Vagina (tissue), 2 donors: ENCODE results near the gene ZCCHC10. TPM values are rescaled to one million over a fixed set of nuclear protein-coding genes. Genes with fewer than 3 reads are reported as not detected.

Experiments
- DNase-seq, 2 donors: peaks; one replicate each; pipeline ENCODE4 v3.0.0-alpha.2; 2017; ENCODE audit errors: extremely low spot score in 2 of 2
- H3K27ac ChIP-seq: fragments of 200-600 bp; sonication (generic); one replicate; pipeline ENCODE4 v1.5.1; 2019
- H3K27me3 ChIP-seq: fragments of 200-600 bp; sonication (generic); one replicate; pipeline ENCODE4 v1.5.1; 2019
- H3K36me3 ChIP-seq, 2 donors: fragments of 200-600 bp; sonication (generic); one replicate each; pipeline ENCODE4 v1.5.1; 2017 to 2019
- H3K4me1 ChIP-seq: fragments of 200-600 bp; sonication (generic); one replicate; pipeline ENCODE4 v1.5.1; 2019
- H3K4me3 ChIP-seq, 2 donors: fragments of 200-600 bp; sonication (generic); 1 replicate in 1 of 2; 2 replicates in 1 of 2; pipeline ENCODE4 v1.5.1; 2016 to 2019
- H3K9me3 ChIP-seq: fragments of 200-600 bp; sonication (generic); one replicate; pipeline ENCODE4 v1.5.1; 2019
- CTCF ChIP-seq, 3 experiments: fragments of 450-650 bp in 2 of 3; fragments of 200-600 bp in 1 of 3; sonication (generic) in 1 of 3; IDR thresholded peaks; one replicate each; pipeline ENCODE4 v1.5.1; 2017 to 2019; ENCODE audit warnings: antibody characterized with exemption in 3 of 3, mild to moderate bottlenecking in 2 of 3, moderate library complexity in 2 of 3
- POLR2A ChIP-seq, 2 donors: fragments of 450-650 bp; IDR thresholded peaks; one replicate each; pipeline ENCODE4 v1.6.1; 2017; ENCODE audit warnings: antibody characterized with exemption in 2 of 2, mild to moderate bottlenecking in 2 of 2, moderate library complexity in 2 of 2
- POLR2AphosphoS5 ChIP-seq, 2 donors: sonication (generic); formaldehyde crosslinking; IDR thresholded peaks; one replicate each; pipeline ENCODE4 v1.9.0; 2017; ENCODE audit warnings: antibody characterized with exemption in 2 of 2, mild to moderate bottlenecking in 2 of 2, low read depth in 1 of 2; ENCODE audit not compliant: insufficient read depth in 1 of 2
- intact Hi-C: fragments of 100-400 bp; cut with DNase I; formaldehyde crosslinking; loops from one replicate; pipeline ENCODE4 v1.15.1; 2023
- small RNA-seq: library from RNA; depleted of rRNA; stranded (forward); fragments of <200 nt; gene quantifications from one replicate; pipeline ENCODE3, GENCODE V24; 2016
- total RNA-seq: library from RNA; depleted of rRNA; stranded (reverse); fragments of >200 nt; gene quantifications from one replicate; pipeline ENCODE4 v1.2.3, GENCODE V29; 2016

Gene ZCCHC10
- total RNA-seq, 1 donor from 2014 or later: 29.2 TPM

DNA sequence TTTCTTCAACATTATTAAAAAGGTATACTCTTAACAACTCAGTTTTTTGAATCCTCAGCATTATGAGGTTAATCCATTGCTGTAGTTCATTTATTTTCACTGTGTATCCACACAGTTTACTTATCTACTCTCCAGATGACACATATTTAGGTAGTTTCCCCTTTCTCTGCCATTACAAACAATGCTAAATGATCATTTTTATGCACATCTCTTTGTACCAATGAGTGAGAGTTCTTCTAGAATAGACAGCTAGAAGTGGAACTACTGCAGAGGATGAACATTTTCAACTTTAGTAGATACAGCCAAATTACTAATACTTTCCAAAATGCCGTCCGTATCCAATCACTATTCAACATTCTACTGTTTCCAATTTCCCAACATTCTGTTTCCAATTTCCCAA lies 74.5 kb downstream of the ZCCHC10 start:
- TF ChIP-seq CTCF (IDR thresholded peaks at IDR 0.05) (no peak), POLR2AphosphoS5 (IDR thresholded peaks at IDR 0.05; ENCODE audit: insufficient read depth in 1 of 2, low read depth in 1 of 2) (no peak), POLR2A (IDR thresholded peaks at IDR 0.05) (no peak)
- Histone ChIP-seq H3K4me3 (no peak overlapping the region), H3K9me3 (no peaks in the 10 kb centered on the region), H3K27ac (no peak overlapping the region), H3K27me3 (no peaks in the 10 kb centered on the region), H3K36me3 (peaks cover 0 to 6% of the 10 kb centered on the region in 2 donors), H3K4me1 (peaks cover 30% of the 10 kb centered on the region)
- intact Hi-C loops: no loop called here
- no peak for DNase-seq

GRCh38 chr5:132949136-132949535 lies 77.2 kb downstream of the ZCCHC10 start:
- TF ChIP-seq CTCF (IDR thresholded peaks at IDR 0.05): no peak
- no peak for TF ChIP-seq POLR2A (IDR thresholded peaks at IDR 0.05)
- no peak for TF ChIP-seq POLR2AphosphoS5 (IDR thresholded peaks at IDR 0.05; ENCODE audit: insufficient read depth in 1 of 2, low read depth in 1 of 2)
- H3K36me3 ChIP-seq: no peaks in the 10 kb centered on the region
- no peak overlapping the region for H3K27ac ChIP-seq
- peaks cover 29% of the 10 kb centered on the region for H3K4me1 ChIP-seq
- H3K4me3 ChIP-seq: no peak overlapping the region
- no peak for DNase-seq
- H3K9me3 ChIP-seq: no peaks in the 10 kb centered on the region
- intact Hi-C loops: no loop called here
- no peaks in the 10 kb centered on the region for H3K27me3 ChIP-seq

DNA sequence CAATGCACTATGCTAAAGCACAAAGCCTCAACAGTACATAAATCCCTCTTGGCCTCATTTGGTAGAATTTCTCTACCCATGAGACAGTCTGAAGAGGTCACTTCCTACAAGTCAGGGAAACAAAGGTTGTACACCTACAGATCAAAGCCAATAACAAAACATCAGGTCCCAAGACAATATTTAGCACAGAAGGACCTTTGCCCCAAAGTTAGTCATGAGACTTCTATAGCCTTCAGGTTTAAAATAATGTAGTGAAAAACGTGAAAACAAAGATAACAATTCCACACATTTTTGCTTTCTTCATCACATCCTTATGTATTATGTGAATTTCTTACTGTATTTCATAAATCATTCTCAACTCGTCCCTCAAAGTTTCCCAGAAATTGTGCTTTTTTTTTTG lies 78.7 kb downstream of the ZCCHC10 start:
- DNase-seq: no peak
- H3K9me3 ChIP-seq: no peaks in the 10 kb centered on the region
- intact Hi-C loops: no loop called here
- peaks cover 30% of the 10 kb centered on the region for H3K4me1 ChIP-seq
- no peak for TF ChIP-seq POLR2A (IDR thresholded peaks at IDR 0.05)
- TF ChIP-seq POLR2AphosphoS5 (IDR thresholded peaks at IDR 0.05; ENCODE audit: insufficient read depth in 1 of 2, low read depth in 1 of 2): no peak
- TF ChIP-seq CTCF (IDR thresholded peaks at IDR 0.05): no peak
- H3K27me3 ChIP-seq: no peaks in the 10 kb centered on the region
- H3K4me3 ChIP-seq: no peak overlapping the region
- no peak overlapping the region for H3K27ac ChIP-seq
- no peaks in the 10 kb centered on the region for H3K36me3 ChIP-seq

Small RNA genes within 50 kb of the gene (small RNA-seq; reads per million reads assigned to genes)
- gene AC113410.1 (not detected), gene AC113410.3 (not detected), gene ATP6V0E1P1 (not detected), gene RF00019 (not detected)

Other genes starting within 250 kb of the ZCCHC10 start
- 52.8 TPM for gene SEPTIN8, start 249.3 kb downstream of the ZCCHC10 start, total RNA-seq
- not detected for gene SOWAHA, start 213.2 kb downstream of the ZCCHC10 start, total RNA-seq
- gene SHROOM1, start 195.9 kb downstream of the ZCCHC10 start, total RNA-seq: 17.7 TPM
- not detected for gene GDF9, start 160.1 kb downstream of the ZCCHC10 start, total RNA-seq
- gene UQCRQ, start 159.9 kb downstream of the ZCCHC10 start, total RNA-seq: 189 TPM
- 4.2 TPM for gene LEAP2, start 152.9 kb downstream of the ZCCHC10 start, total RNA-seq
- gene AFF4, start 62.9 kb downstream of the ZCCHC10 start, total RNA-seq: 79.1 TPM
- gene HSPA4, start 25.5 kb upstream of the ZCCHC10 start, total RNA-seq: 37.6 TPM